Peyer's patch (tissue), 4 donors: ENCODE data around the gene NPIPB5. TPM values are rescaled to one million over a fixed set of nuclear protein-coding genes. Genes with fewer than 3 reads are reported as not detected.
"Not testable (repeated sequence)": the region's sequence is repeated elsewhere in the genome, so short reads cannot be mapped to it uniquely, and the experiment has no call there.

Experiments
- DNase-seq, 3 donors: peaks; one replicate each; pipeline ENCODE4 v3.0.0-alpha.2; 2017 to 2019
- H3K27ac ChIP-seq, 4 donors: fragments of 200-600 bp; sonication (generic); one replicate each; pipeline ENCODE4 v1.5.1; 2016 to 2019
- H3K27me3 ChIP-seq, 2 donors: fragments of 200-600 bp; sonication (generic); one replicate each; pipeline ENCODE4 v1.5.1; 2019
- H3K36me3 ChIP-seq, 3 donors: fragments of 200-600 bp; sonication (generic); one replicate each; pipeline ENCODE4 v1.5.1; 2016 to 2019
- H3K4me1 ChIP-seq, 4 donors: fragments of 200-600 bp; sonication (generic); one replicate each; pipeline ENCODE4 v1.5.1; 2016 to 2019
- H3K4me3 ChIP-seq, 4 donors: fragments of 200-600 bp; sonication (generic); 1 replicate in 3 of 4; 2 replicates in 1 of 4; pipeline ENCODE4 v1.5.1; 2016 to 2019; ENCODE audit warnings: mild to moderate bottlenecking in 1 of 4
- H3K9me3 ChIP-seq, 4 donors: fragments of 200-600 bp; sonication (generic); one replicate each; pipeline ENCODE4 v1.5.1; 2016 to 2019; ENCODE audit warnings: mild to moderate bottlenecking in 1 of 4
- small RNA-seq, 2 donors: library from RNA; depleted of rRNA; stranded (forward); fragments of <200 nt; gene quantifications; one replicate each; pipeline ENCODE3, GENCODE V24; 2016
- total RNA-seq, 4 donors: library from RNA; depleted of rRNA; stranded (reverse); fragments of >200 nt; gene quantifications; one replicate each; pipeline ENCODE4 v1.1.0, GENCODE V29; 2016

The NPIPB5 gene
- total RNA-seq, result 1,000 to 10,000 TPM in 1 of 4 donors, 100 to 1,000 TPM in 3; 461 to 1,380 (median 758) TPM

GRCh38 chr16:22510591-22510990 is at the start of gene NPIPB5:
Gene NPIPB5, plus strand, starts transcription at chr16:22510891. Its CDS starts 2,911 bp downstream, at chr16:22513802.
- not testable (repeated sequence) for H3K27ac ChIP-seq, H3K9me3 ChIP-seq, DNase-seq, H3K36me3 ChIP-seq, H3K4me3 ChIP-seq, H3K4me1 ChIP-seq, H3K27me3 ChIP-seq

- not testable (repeated sequence) for H3K36me3 ChIP-seq, H3K27ac ChIP-seq, H3K9me3 ChIP-seq, DNase-seq, H3K4me1 ChIP-seq, H3K4me3 ChIP-seq, H3K27me3 ChIP-seq
These were observed 41.8 kb upstream of the NPIPB5 start for GRCh38 chr16:22468846-22469245.

GRCh38 chr16:22537996-22538395 is 27.3 kb downstream of the NPIPB5 start:
- not testable (repeated sequence) for H3K4me3 ChIP-seq, H3K9me3 ChIP-seq, H3K36me3 ChIP-seq, H3K27me3 ChIP-seq, H3K4me1 ChIP-seq, H3K27ac ChIP-seq
- DNase-seq, result peak in 1 of 3 donors; percentile 34

GRCh38 chr16:22544809-22545208 is 34.1 kb downstream of the NPIPB5 start:
- not testable (repeated sequence) for H3K4me1 ChIP-seq, DNase-seq, H3K4me3 ChIP-seq, H3K27me3 ChIP-seq, H3K9me3 ChIP-seq, H3K36me3 ChIP-seq, H3K27ac ChIP-seq

GRCh38 chr16:22546630-22547029 is 35.9 kb downstream of the NPIPB5 start:
- not testable (repeated sequence) for H3K27ac ChIP-seq, H3K9me3 ChIP-seq, H3K4me1 ChIP-seq, H3K36me3 ChIP-seq, DNase-seq, H3K27me3 ChIP-seq, H3K4me3 ChIP-seq

GRCh38 chr16:22547170-22547765 is 36.6 kb downstream of the NPIPB5 start:
- H3K4me3 ChIP-seq, H3K4me1 ChIP-seq, H3K27me3 ChIP-seq, H3K36me3 ChIP-seq, H3K27ac ChIP-seq, H3K9me3 ChIP-seq: not testable (repeated sequence)
- peak in 1 of 3 donors; percentile 34 for DNase-seq

GRCh38 chr16:22549853-22550252 is 39.2 kb downstream of the NPIPB5 start:
- H3K9me3 ChIP-seq, DNase-seq, H3K27me3 ChIP-seq, H3K27ac ChIP-seq, H3K36me3 ChIP-seq, H3K4me3 ChIP-seq, H3K4me1 ChIP-seq: not testable (repeated sequence)

GRCh38 chr16:22551143-22551542 is 40.5 kb downstream of the NPIPB5 start:
- not testable (repeated sequence) for H3K27ac ChIP-seq, H3K4me1 ChIP-seq, H3K36me3 ChIP-seq, DNase-seq, H3K4me3 ChIP-seq, H3K9me3 ChIP-seq, H3K27me3 ChIP-seq

GRCh38 chr16:22551651-22552050 is 41.0 kb downstream of the NPIPB5 start:
- H3K27ac ChIP-seq, H3K4me1 ChIP-seq, H3K4me3 ChIP-seq, DNase-seq, H3K27me3 ChIP-seq, H3K36me3 ChIP-seq, H3K9me3 ChIP-seq: not testable (repeated sequence)

GRCh38 chr16:22556759-22557158 is 46.1 kb downstream of the NPIPB5 start:
- not testable (repeated sequence) for H3K4me1 ChIP-seq, H3K4me3 ChIP-seq, H3K36me3 ChIP-seq, H3K9me3 ChIP-seq, DNase-seq, H3K27ac ChIP-seq, H3K27me3 ChIP-seq

Small RNAs within 50 kb of the gene (small RNA-seq; reads per million reads assigned to genes)
- gene AC106788.1, result 0 reads per million in 2 donors

Other genes with a start within 250 kb of the NPIPB5 start
- 100 to 1,000 TPM in 1 of 4 donors, 10 to 100 TPM in 3; 39.1 to 113 (median 65.1) TPM for gene POLR3E, start 213.5 kb upstream of the NPIPB5 start, total RNA-seq
- 10 to 100 TPM; 22.7 to 38.4 (median 30.3) TPM for gene CDR2, start 136.3 kb upstream of the NPIPB5 start, total RNA-seq